Stomach smooth muscle (tissue), 2 donors: ENCODE measurements around the gene SCARF1.
"Not testable (repeated sequence)": the region's sequence is repeated elsewhere in the genome, so short reads cannot be mapped to it uniquely, and the experiment has no call there.

ENCODE experiments used
- H3K27ac ChIP-seq: one replicate; pipeline ENCODE4 v1.7.0; 2013; ENCODE audit warnings: mild to moderate bottlenecking, low read length, inconsistent platforms
- H3K27me3 ChIP-seq, 2 donors: one replicate each; pipeline ENCODE4 v1.7.0; 2013; ENCODE audit warnings: low read length in 2 of 2; ENCODE audit not compliant: insufficient read depth in 2 of 2, control insufficient read depth in 1 of 2
- H3K36me3 ChIP-seq, 2 donors: one replicate each; pipeline ENCODE4 v1.7.0; 2013; ENCODE audit warnings: low read length in 2 of 2; ENCODE audit not compliant: control insufficient read depth in 2 of 2, insufficient read depth in 2 of 2
- H3K4me1 ChIP-seq: one replicate; pipeline ENCODE4 v1.7.0; 2013; ENCODE audit warnings: low read length; ENCODE audit not compliant: control insufficient read depth, insufficient read depth
- H3K4me3 ChIP-seq, 2 donors: one replicate each; pipeline ENCODE4 v1.7.0; 2013; ENCODE audit warnings: low read length in 2 of 2
- H3K9ac ChIP-seq, 2 donors: one replicate each; pipeline ENCODE4 v1.7.0; 2013; ENCODE audit warnings: low read length in 2 of 2, mild to moderate bottlenecking in 1 of 2
- H3K9me3 ChIP-seq, 2 donors: one replicate each; pipeline ENCODE4 v1.7.0; 2013; ENCODE audit warnings: low read length in 2 of 2; ENCODE audit not compliant: control insufficient read depth in 2 of 2
- donor health status: healthy.
- donor health status: Pancreatic carcinoma.

SCARF1 gene

GRCh38 chr17:1661045-1661444 is 15.5 kb upstream of the SCARF1 start:
- Histone ChIP-seq H3K9me3 (no peaks in the 10 kb centered on the region), H3K27ac (no peak overlapping the region), H3K4me3 (no peak overlapping the region), H3K27me3 (no peaks in the 10 kb centered on the region), H3K4me1 (no peaks in the 10 kb centered on the region), H3K36me3 (peaks cover 55 to 64% of the 10 kb centered on the region in 2 donors), H3K9ac (no peak overlapping the region)

- H3K36me3 ChIP-seq, result peaks cover 78 to 81% of the 10 kb centered on the region in 2 donors
Measured at GRCh38 chr17:1658100-1658499, 12.6 kb upstream of the SCARF1 start.

GRCh38 chr17:1653735-1654134 is 8.2 kb upstream of the SCARF1 start:
- H3K27me3 ChIP-seq, result no peaks in the 10 kb centered on the region
- H3K9ac ChIP-seq, result peak overlapping the region in 1 of 2 donors; percentile 29
- H3K4me3 ChIP-seq, result no peak overlapping the region
- H3K36me3 ChIP-seq, result peaks cover 69% of the 10 kb centered on the region in 2 donors
- H3K4me1 ChIP-seq, result peaks cover 17% of the 10 kb centered on the region
- H3K9me3 ChIP-seq, result no peaks in the 10 kb centered on the region
- H3K27ac ChIP-seq, result no peak overlapping the region

More at GRCh38 chr17:1658100-1658499, 12.6 kb upstream of the SCARF1 start:
- H3K4me1 ChIP-seq, result no peaks in the 10 kb centered on the region
- H3K9ac ChIP-seq, result no peak overlapping the region
- H3K27ac ChIP-seq, result no peak overlapping the region
- H3K27me3 ChIP-seq, result no peaks in the 10 kb centered on the region
- H3K9me3 ChIP-seq, result no peaks in the 10 kb centered on the region
- no peak overlapping the region for H3K4me3 ChIP-seq

- H3K4me3 ChIP-seq, H3K9me3 ChIP-seq, H3K27ac ChIP-seq, H3K9ac ChIP-seq, H3K27me3 ChIP-seq: not testable (repeated sequence)
- Histone ChIP-seq H3K4me1 (peaks cover 27% of the 10 kb centered on the region), H3K36me3 (peaks cover 59 to 60% of the 10 kb centered on the region in 2 donors)
Measured at GRCh38 chr17:1652794-1653193, 7.3 kb upstream of the SCARF1 start.

- Histone ChIP-seq H3K27ac (peak overlapping the region; percentile 37), H3K27me3 (no peaks in the 10 kb centered on the region), H3K4me1 (peaks cover 36% of the 10 kb centered on the region), H3K9ac (no peak overlapping the region), H3K36me3 (peaks cover 52 to 53% of the 10 kb centered on the region in 2 donors), H3K9me3 (no peaks in the 10 kb centered on the region), H3K4me3 (no peak overlapping the region)
Measured at GRCh38 chr17:1651559-1651844, 6.0 kb upstream of the SCARF1 start.

- Histone ChIP-seq H3K9me3 (no peaks in the 10 kb centered on the region), H3K27me3 (no peaks in the 10 kb centered on the region), H3K4me3 (no peak overlapping the region), H3K9ac (no peak overlapping the region), H3K4me1 (peaks cover 36% of the 10 kb centered on the region), H3K27ac (peak overlapping the region; percentile 37), H3K36me3 (peaks cover 47% of the 10 kb centered on the region in 2 donors)
Measured at GRCh38 chr17:1650731-1651558, 5.4 kb upstream of the SCARF1 start.

GRCh38 chr17:1649844-1650501 is 4.4 kb upstream of the SCARF1 start, which contains the start of gene RILP:
RILP (minus strand) TSS chr17:1649866; CDS start chr17:1649804, 62 bp downstream.
- no peaks in the 10 kb centered on the region for H3K9me3 ChIP-seq
- peak within 1 kb of the TSS; percentile 93 for H3K27ac ChIP-seq
- peak within 1 kb of the TSS; percentile 67 to 74 for H3K9ac ChIP-seq
- peak within 1 kb of the TSS; percentile 64 to 79 for H3K4me3 ChIP-seq
- H3K27me3 ChIP-seq, result no peaks in the 10 kb centered on the region
- H3K36me3 ChIP-seq, result peaks cover 42% of the 10 kb centered on the region in 2 donors
- peaks cover 36% of the 10 kb centered on the region for H3K4me1 ChIP-seq

- peak overlapping the region; percentile 93 for H3K27ac ChIP-seq
- peak overlapping the region; percentile 67 to 69 for H3K9ac ChIP-seq
- H3K4me1 ChIP-seq, result peaks cover 36% of the 10 kb centered on the region
- H3K4me3 ChIP-seq, result peak overlapping the region; percentile 64 to 79
- H3K9me3 ChIP-seq, result no peaks in the 10 kb centered on the region
- peaks cover 34 to 36% of the 10 kb centered on the region in 2 donors for H3K36me3 ChIP-seq
- no peaks in the 10 kb centered on the region for H3K27me3 ChIP-seq
Measured at GRCh38 chr17:1648963-1649843, 3.7 kb upstream of the SCARF1 start.

GRCh38 chr17:1648173-1648962 is 2.8 kb upstream of the SCARF1 start:
- peaks cover 44% of the 10 kb centered on the region for H3K4me1 ChIP-seq
- H3K4me3 ChIP-seq, result peak overlapping the region; percentile 64 to 78
- peak overlapping the region; percentile 93 for H3K27ac ChIP-seq
- no peaks in the 10 kb centered on the region for H3K9me3 ChIP-seq
- H3K9ac ChIP-seq, result peak overlapping the region; percentile 44 to 55
- peaks cover 26 to 28% of the 10 kb centered on the region in 2 donors for H3K36me3 ChIP-seq
- no peaks in the 10 kb centered on the region for H3K27me3 ChIP-seq

- peak overlapping the region in 1 of 2 donors; percentile 36 for H3K9ac ChIP-seq
- H3K9me3 ChIP-seq, result no peaks in the 10 kb centered on the region
- H3K27ac ChIP-seq, result peak overlapping the region; percentile 93
- peaks cover 20 to 22% of the 10 kb centered on the region in 2 donors for H3K36me3 ChIP-seq
- H3K4me3 ChIP-seq, result peak overlapping the region; percentile 64 to 78
- no peaks in the 10 kb centered on the region for H3K27me3 ChIP-seq
- H3K4me1 ChIP-seq, result peaks cover 45% of the 10 kb centered on the region
Measured at GRCh38 chr17:1647802-1648171, 2.3 kb upstream of the SCARF1 start.
